GM12892 (cell line): Measurements from ENCODE around the gene MTHFSD.

Source experiments
- DNase-seq: peaks from one replicate; pipeline ENCODE4 v3.0.0; 2011; ENCODE audit not compliant: insufficient read length
- FAIRE-seq: peaks from 2 replicates; lab custom pipeline; 2011; peaks lifted over from hg19 to GRCh38; lab: Jason Lieb, UNC
- POLR2A ChIP-seq: IDR thresholded peaks from 2 replicates; pipeline ENCODE4 v1.6.1; 2011; ENCODE audit warnings: low read depth, low read length, control low read depth
- POLR2AphosphoS5 ChIP-seq: IDR thresholded peaks from 2 replicates; pipeline ENCODE4 v1.6.1; 2011; ENCODE audit warnings: low read depth, low read length, control low read depth
- TAF1 ChIP-seq: IDR thresholded peaks from 2 replicates; pipeline ENCODE4 v1.6.1; 2011; ENCODE audit warnings: low read depth, mild to moderate bottlenecking, control low read depth, low read length, borderline replicate concordance

Gene MTHFSD

GRCh38 chr16:86520317-86521210, 34.5 kb downstream of the MTHFSD start:
- TF ChIP-seq POLR2AphosphoS5 = no peak
- no peak for TF ChIP-seq POLR2A
- no peak for TF ChIP-seq TAF1
- FAIRE-seq (no peak), DNase-seq (no peak)

GRCh38 chr16:86519649-86520316, 35.3 kb downstream of the MTHFSD start:
- peak; percentile 70 for DNase-seq
- TF ChIP-seq POLR2A (no peak), TAF1 (no peak), POLR2AphosphoS5 (no peak)
- FAIRE-seq = peak; percentile 82

- TF ChIP-seq TAF1 (no peak), POLR2A (no peak), POLR2AphosphoS5 (no peak)
- FAIRE-seq (no peak), DNase-seq (no peak)
These were observed 35.9 kb downstream of the MTHFSD start for GRCh38 chr16:86519007-86519648.

GRCh38 chr16:86517652-86518258, 37.3 kb downstream of the MTHFSD start:
- TF ChIP-seq POLR2A (no peak), TAF1 (no peak), POLR2AphosphoS5 (no peak)
- DNase-seq (no peak), FAIRE-seq (no peak)

- TF ChIP-seq TAF1 = no peak
- no peak for TF ChIP-seq POLR2AphosphoS5
- TF ChIP-seq POLR2A = no peak
- DNase-seq (no peak), FAIRE-seq (no peak)
These were observed 38.0 kb downstream of the MTHFSD start for GRCh38 chr16:86517033-86517432.

- no peak for TF ChIP-seq TAF1
- TF ChIP-seq POLR2A = no peak
- no peak for TF ChIP-seq POLR2AphosphoS5
- no peak for FAIRE-seq
These were observed 38.4 kb downstream of the MTHFSD start for GRCh38 chr16:86516623-86517003.

GRCh38 chr16:86515777-86516622, 39.0 kb downstream of the MTHFSD start:
- DNase-seq = no peak
- FAIRE-seq = no peak
- TF ChIP-seq POLR2A (no peak), TAF1 (no peak), POLR2AphosphoS5 (no peak)

More at GRCh38 chr16:86516623-86517003, 38.4 kb downstream of the MTHFSD start:
- no peak for DNase-seq

- TF ChIP-seq POLR2AphosphoS5 = no peak
- no peak for TF ChIP-seq POLR2A
- no peak for FAIRE-seq
These were observed 39.6 kb downstream of the MTHFSD start for GRCh38 chr16:86515413-86515776.

GRCh38 chr16:86514481-86515376, 40.3 kb downstream of the MTHFSD start:
- TF ChIP-seq POLR2A (no peak), TAF1 (no peak)
- FAIRE-seq = no peak
- DNase-seq = no peak

More at GRCh38 chr16:86515413-86515776, 39.6 kb downstream of the MTHFSD start:
- no peak for DNase-seq
